Endothelial cell of hepatic sinusoid (primary cell): ENCODE data around the gene POLR1E.

Experiments
- in situ Hi-C: cut with HindIII; loops from 2 replicates; pipeline ENCODE4 v1.10.0; 2017; ENCODE audit warnings: low sequenced_read_pairs

POLR1E gene, protein sequence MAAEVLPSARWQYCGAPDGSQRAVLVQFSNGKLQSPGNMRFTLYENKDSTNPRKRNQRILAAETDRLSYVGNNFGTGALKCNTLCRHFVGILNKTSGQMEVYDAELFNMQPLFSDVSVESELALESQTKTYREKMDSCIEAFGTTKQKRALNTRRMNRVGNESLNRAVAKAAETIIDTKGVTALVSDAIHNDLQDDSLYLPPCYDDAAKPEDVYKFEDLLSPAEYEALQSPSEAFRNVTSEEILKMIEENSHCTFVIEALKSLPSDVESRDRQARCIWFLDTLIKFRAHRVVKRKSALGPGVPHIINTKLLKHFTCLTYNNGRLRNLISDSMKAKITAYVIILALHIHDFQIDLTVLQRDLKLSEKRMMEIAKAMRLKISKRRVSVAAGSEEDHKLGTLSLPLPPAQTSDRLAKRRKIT

DNA sequence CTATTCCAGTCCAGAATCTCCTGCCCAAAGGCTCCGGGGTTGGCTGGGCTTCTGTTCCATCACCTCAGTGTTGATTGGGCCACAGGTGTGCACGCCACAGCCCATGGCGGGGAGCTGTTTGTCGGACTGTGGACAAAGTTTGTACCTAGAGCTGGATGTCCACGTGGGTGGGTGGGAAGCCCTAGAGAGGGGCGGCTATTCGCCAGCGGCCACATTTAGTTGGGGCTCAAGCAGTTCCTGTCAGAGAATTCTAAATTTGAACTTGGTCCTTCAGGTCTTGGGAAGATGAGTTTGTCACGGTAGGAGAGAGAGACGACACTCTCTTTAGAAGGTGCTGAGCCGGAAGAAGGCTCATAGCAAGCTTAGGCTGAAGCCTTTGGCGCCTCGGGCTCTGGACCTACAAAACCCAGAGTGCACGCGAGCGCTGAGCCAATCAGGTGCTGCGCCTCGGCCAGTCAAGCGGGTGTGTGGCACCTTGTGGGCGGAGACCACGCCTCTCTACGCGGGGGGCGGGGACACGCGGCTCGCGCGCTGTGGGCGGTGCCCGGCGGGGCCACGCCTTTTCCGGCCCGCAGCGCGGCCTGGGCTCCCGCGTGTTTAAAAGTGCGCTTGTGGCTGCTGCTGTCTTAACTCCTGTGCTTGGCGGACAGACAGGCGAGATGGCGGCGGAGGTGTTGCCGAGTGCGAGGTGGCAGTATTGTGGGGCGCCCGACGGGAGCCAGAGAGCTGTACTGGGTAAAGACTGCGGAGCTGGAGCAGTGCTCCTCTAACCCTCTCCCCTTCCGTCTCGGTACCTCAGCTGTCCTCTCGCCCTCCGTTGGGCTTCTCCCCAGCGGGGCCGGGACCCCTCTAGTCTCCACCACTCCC is at the start of gene POLR1E:
POLR1E (plus strand) TSS at position 560 of the 867 bp plus-strand sequence; CDS start at position 660, 100 bp downstream.
- in situ Hi-C loops: loop anchor here (10.0 kb wide), 1 partner anchor 51 kb away; no protein-coding TSS in a partner anchor

DNA sequence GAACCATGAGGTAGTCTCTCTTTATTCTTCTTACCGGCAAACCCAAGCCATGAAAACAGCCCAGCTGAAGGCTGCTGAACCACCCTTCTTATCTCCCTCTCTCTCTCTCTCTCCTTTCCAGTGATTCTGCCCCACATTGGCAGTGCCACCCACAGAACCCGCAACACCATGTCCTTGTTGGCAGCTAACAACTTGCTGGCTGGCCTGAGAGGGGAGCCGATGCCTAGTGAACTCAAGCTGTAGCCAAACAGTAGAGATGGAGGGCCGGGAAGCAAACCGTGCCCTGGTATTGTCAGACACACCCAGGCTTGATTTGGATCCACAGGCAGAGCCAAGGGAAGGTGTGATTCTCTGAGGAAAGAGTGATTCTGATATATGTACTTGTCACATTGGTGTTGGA is 49.2 kb upstream of the POLR1E start:
- in situ Hi-C loops: loop anchor here (10.0 kb wide), 1 partner anchor 48 kb away; the partner anchor contains the start of gene POLR1E

DNA sequence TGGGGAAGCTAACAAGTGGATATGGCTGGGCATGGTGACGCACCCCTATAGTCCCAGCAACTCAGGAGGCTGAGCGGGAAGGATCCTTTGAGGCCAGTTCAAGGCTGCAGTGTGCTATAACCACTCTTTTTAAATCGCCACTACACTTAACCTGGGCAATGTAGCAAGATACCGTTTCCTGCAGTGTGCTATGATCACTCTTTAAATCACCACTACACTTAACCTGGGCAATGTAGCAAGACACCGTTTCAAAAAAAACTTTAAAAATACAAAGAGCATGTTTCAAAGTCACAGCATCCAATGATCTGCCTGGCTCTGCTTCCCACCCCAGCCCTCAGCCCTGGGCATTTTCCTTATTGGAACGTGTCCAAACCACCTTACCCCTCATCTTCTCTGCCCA is 48.7 kb upstream of the POLR1E start:
- in situ Hi-C loops: loop anchor here (10.0 kb wide), 1 partner anchor 48 kb away; the partner anchor contains the start of gene POLR1E

DNA sequence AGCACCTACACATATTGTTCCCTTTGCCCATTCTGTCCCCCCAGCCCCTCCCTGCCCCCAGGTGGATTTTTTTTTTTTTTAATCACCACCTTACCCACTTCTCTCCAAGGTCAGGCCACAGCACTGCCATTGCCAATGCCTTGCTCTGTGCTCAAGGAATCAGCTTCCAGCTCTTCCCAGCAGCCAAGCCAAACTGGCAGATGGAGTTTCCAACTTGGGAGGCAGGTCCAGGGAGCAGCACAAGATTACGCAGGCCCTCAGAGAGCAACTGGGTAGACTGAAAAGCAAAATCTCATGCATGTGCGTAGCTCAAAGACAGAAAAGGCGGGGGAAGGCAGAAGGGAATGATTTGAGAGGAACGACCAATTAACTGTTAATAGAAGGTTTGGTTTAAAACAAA is 48.1 kb upstream of the POLR1E start:
- in situ Hi-C loops: loop anchor here (10.0 kb wide), 1 partner anchor 47 kb away; the partner anchor contains the start of gene POLR1E

DNA sequence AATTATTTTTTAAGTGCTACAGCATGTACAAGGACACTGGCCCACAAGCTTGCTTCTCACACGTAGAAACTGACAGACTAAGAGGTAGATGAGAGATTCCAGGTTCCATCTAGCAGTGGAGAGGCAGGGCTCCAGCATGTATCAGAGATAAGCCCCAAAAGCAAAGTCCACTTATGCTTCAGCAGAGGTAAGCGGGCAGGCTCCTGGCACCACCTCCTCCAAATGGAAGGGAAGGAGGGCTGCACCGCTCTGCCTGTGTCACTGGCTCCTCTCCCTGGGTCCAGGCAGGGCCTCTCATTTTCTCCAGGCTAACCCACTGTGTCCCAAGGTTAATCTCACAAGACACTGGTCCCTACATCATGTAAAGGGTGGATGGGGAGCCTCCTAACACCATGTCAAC is 47.4 kb upstream of the POLR1E start:
- in situ Hi-C loops: loop anchor here (10.0 kb wide), 1 partner anchor 46 kb away; the partner anchor contains the start of gene POLR1E

DNA sequence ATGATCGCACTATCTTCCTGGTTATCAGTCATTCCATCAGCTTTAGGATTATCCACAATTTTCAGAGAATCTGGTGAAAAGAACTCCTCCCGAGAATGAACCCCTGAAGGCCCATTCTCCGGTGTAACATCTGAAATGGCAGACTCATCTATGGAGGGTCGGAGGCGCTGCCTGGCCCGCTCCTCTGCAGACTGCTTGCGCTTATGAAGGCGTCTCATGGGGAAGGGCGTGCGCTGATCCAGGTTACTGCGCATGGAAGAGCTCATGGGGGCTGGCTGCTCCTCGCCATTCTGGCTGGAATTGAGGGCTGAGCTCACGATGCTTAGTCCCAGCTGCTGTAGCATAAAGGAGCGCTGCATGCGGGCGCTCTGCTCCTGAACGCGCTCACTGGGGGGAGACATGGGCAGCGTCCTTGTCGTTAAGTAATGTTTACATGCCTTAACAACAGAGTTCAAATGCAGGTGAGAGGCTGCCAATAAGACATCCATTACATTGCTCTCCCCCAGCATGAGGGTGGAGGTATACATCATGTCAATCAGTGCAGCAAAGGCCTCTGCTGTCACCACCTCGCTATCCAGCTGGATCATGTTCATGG is 43.9 kb upstream of the POLR1E start:
- in situ Hi-C loops: no loop called here

DNA sequence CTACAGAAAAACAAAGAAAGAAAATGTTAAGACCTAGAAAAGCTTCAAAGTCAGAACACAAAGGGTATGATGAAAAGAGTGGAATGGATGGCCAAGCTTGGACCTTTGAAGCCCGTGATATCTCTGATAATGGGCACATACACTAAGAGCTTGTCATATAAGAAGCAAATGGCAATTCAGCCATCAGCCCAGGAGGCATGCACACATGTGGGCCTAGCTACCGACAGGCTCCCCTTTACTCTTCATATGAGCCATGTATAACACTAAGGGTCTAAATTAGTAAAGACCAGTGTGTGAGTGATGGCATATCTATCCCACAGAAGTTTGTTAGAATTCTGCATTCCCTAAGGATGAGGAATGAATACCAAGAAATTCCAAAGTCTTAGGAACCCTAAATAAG is 43.2 kb upstream of the POLR1E start:
- in situ Hi-C loops: no loop called here

DNA sequence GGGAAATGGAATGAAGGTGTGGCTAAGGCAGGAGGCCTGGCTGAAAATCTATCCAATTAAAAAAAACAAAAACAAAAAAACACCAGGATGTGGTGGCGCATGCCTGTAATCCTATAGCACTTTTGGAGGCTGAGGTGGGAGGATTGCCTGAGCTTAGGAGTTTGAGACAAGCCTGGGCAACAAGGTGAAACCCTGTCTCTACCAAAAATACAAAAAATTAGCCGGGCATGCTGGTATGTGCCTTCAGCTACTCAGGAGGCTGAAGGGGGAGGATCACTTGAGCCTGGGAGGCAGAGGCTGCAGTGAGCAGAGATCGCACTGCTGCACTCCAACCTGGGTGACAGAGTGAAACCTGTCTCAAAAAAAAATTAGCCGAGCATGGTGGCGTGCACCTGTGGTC is 42.2 kb upstream of the POLR1E start:
- in situ Hi-C loops: no loop called here

DNA sequence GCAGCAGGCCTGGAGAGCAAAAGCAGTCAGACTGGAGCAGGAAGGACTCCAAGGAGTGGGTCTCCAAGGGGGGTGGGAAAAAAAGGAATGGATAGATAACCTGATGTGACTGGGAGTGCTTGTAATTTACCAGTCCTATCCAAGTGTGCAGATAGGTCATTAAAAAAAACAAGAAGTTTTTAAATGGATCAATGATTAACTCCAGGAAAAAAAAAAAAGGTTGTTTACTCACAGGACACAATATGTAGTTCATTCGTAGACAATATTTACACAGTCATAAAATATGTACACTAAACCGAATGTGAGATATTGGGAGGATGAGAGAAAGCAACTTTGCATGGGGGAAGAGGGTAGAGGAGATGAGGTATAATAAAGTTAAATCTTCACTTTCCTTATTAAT is 40.9 kb upstream of the POLR1E start:
- in situ Hi-C loops: no loop called here

DNA sequence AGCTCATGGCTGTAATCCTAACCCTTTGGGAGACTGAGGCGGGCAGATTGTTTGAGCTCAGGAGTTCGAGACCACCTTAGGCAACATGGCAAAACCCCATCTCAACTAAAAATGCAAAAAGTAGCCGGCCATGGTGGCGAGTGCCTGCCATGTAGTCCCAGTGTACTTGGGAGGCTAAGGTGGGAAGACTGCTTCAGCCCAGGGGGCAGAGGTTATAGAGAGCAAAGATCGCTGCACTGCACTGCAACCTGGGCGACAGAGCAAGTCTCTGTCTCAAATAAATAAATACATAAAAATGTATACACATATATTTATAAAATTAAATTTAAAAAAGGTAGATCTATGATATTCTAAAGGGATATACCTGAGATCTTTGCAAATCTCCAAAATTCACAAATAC is 39.9 kb upstream of the POLR1E start:
- in situ Hi-C loops: no loop called here

DNA sequence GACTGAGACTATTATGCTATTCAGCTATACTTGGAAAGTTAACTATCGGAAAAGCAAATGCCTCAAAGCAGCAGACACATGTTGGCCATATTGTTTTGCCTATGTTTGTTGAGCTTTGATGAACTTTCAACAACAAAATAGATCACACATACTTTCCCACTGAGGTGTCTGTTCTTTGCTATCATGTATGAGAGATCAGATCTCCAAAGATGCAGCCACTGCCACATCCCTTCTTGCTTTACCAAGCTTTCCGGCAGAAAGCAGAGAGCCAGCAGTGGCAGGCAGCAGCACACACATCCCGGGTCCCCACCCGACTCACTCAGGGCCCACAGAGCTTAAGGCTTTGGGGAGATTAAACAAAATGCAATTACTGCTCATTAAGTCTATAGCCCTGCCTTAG is 39.3 kb upstream of the POLR1E start:
- in situ Hi-C loops: no loop called here

DNA sequence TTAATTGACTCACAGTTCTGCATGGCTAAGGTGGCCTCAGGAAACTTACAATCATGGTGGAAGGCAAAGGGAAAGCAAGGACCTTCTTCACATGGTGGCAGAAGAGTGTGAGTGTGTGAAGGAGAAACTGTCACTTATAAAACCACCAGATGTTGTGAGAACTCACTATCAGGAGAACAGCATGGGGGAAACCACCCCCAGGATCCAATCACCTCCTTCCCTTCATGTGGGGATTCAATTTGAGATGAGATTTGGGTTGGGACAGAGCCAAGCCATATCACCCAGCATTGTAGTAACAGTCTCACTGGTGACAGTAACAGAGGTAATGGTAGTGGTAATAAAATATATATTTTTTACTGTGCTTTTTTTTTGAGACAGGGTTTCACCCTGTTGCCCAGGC is 38.6 kb upstream of the POLR1E start:
- in situ Hi-C loops: no loop called here

DNA sequence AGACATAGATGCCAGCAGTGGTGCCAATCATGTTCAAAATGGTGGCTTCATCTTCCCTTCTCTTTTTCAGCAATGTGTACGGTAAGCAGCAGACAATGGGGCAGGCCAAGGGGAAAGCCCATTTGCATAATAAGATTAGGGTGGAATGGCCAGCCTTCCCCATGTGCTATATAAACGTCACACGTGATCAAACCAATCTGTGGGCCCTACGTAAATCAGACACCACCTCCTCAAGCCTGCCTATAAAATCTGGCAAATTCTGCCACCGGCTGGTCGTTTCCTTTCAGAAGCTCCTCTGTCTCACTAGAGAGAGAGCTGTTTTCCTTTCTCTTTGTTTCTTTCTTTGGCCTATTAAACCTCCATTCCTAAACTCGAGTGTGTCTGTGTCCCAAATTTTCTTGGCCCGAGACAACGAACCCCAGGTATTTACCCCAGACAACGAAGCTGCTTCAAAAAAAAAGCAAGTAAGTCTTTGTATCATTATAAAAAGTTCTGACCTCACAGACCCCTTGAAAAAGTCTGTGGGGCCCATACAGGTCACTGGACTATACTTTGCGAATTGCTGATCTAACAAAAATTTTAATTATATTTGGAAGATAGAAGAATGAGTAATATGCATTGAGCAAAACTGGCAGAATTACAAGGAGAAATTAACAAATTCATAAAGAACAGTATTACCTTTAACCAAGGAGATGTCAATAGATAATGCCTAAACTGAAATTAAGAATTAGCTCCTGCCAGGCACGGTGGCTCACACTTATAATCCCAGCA is 35.7 kb upstream of the POLR1E start:
- in situ Hi-C loops: no loop called here

DNA sequence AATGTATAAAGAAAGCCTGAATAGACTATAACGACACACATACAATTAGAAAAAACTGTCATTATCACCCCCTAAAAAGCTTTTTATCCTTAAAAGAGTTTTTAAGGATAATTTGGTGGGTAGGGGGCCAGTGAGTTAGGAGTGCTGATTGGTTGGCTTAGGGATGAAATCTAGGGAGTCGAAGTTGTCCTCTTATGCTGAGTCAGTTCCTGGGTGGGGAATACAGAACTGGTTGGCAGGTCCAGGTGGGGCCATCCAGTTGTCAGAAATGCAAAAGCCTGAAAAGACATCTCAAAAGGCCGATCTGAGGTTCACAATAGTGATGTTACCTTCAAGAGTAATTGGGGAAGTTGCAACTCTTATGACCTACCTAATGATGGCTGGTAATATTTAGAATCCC is 34.1 kb upstream of the POLR1E start:
- in situ Hi-C loops: no loop called here

DNA sequence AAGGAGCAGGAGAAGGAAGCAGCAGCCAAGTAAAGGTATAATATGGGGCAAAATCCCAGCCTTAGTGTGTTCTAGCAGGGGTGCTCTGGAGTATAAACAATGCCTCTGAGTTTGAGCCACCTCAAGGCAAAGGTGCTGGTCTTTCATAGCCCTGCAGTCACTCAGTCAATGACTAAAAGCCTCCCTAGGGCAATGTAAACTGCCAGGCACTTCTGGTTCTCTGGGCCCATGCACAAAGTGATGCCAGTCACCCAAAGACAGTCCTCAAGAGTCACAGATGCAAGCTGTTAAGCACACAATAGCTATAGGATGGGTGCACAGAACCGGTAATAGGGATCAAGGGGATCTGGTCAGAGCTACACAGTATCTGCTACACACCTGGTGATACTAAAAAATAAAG is 33.1 kb upstream of the POLR1E start:
- in situ Hi-C loops: no loop called here

DNA sequence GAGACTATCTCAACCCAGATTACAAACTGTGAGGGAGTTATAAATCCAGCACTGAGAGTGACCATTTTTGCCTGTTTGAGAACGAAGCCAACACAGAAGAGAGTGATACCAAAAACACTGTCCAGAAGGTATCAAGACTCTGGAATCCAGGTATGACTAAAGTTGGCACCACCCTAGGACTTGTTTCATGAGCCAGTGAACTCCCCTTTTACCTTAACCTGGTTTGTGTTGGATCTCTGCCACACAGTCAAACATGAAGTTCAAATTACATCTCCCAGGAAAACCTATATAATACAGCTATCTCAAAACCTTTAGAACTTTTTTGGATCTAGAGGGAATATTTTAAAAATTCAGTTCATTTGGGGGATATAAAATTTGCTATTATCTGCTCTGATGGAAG is 31.9 kb upstream of the POLR1E start:
- in situ Hi-C loops: no loop called here

DNA sequence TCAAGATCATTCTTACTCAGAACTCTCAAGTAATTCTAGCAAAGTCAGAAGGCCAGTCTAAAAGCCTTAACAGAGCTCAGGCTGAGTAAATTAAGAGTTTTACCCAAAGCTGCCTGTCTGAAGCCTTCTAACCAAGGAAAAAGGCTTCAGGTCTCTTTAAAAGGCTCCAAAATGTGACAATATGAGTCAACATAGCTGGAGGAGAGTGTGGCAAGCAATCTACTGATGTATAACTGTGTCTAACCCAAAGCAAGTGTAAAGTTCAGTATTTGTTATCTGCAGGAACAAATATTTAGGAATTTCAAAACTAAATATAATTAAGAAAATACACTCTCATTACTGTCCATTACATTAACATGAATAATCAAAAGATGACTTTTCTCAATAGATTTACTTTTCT is 31.5 kb upstream of the POLR1E start:
- in situ Hi-C loops: no loop called here

DNA sequence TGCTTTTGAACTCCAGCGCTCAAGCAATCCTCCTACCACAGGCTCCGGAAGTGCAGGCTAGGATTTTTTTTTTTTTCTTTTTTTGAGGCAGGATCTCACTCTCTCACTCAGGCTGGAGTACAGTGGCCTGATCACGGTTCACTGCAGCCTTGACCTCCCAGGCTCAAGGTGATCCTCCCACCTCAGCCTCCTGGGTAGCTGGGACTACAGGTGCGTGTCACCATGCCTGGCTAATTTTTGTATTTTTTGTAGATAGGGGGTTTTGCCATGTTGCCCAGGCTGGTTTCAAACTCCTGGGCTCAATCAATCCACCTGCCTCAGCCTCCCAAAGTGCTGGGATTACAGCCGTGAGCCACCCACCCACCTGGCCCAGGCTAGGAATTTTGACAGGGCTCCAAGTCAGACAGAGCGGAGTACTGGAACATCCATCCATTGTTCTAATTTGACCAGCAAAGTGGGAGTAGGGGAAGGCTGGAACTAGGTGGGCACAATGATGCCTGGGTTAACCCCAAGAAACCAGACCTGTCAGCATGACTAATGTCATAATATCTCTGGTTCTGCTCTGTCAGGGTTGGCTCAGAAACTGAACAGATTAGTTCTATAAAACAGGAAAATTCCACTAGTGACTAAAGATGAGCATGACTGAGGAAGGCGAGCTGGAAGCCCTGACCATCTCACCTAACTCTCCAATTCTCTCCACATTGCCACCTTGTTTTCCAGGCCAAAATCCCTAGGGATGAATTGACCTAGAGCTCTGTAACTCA is 29.7 kb upstream of the POLR1E start:
- in situ Hi-C loops: no loop called here

DNA sequence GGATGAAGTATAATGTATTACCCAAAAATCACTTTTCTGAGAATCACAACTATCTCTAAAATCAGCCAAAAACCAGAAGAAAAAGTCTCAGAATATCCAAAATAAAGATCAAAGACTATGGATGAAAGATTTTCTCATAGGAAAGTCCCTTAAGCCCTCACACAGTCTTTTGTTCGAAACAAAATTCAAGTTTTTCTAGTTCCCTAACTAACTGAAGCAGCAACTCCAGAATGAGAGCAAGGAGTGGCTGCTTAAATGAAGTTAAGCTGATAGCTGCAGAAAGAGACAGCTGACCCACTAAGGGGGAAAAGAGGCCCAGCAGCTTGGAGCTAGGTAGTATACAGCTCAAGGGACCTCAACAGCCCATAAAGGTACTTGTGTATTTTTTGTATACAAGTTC is 28.9 kb upstream of the POLR1E start:
- in situ Hi-C loops: no loop called here

DNA sequence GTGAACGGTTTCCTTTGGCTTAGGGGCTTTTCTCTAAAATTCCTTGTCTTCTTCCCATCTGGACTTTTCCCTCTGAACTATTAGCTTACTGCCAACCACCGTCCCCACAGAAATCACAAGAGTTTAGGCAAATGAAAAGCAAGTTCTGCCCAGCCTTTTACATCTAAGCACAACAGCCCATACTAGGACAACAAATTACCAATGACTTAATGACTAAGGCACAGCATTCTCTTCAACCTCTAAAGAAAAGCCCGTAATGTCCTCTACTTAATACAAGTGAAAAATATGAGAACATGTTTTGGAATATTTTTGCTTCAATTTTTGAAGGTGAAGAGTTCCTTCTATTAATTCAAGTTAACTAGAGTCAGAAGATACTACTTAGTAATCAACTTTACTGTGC is 21.7 kb upstream of the POLR1E start:
- in situ Hi-C loops: no loop called here
